Measurements from ENCODE around the gene TNFRSF4.

DNA sequence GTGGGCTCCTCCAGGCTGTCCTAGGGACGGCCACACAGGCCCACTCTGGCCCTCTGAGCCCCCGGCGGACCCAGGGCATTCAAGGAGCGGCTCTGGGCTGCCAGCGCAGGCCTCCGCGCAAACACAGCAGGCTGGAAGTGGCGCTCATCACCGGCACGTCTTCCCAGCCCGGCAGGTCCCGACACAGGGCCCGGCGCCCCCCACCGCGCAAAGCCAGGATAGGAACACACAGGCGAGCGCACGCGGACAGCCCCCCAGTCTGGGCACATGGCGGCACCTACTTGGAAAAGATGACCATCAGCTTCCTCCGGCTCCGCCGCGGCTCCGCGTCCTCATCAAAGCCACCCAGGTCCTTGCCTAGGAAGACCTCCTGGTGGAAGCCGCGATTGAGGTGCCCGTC lies 14.2 kb upstream of the TNFRSF4 start:
- TF ChIP-seq, protein P1, sequence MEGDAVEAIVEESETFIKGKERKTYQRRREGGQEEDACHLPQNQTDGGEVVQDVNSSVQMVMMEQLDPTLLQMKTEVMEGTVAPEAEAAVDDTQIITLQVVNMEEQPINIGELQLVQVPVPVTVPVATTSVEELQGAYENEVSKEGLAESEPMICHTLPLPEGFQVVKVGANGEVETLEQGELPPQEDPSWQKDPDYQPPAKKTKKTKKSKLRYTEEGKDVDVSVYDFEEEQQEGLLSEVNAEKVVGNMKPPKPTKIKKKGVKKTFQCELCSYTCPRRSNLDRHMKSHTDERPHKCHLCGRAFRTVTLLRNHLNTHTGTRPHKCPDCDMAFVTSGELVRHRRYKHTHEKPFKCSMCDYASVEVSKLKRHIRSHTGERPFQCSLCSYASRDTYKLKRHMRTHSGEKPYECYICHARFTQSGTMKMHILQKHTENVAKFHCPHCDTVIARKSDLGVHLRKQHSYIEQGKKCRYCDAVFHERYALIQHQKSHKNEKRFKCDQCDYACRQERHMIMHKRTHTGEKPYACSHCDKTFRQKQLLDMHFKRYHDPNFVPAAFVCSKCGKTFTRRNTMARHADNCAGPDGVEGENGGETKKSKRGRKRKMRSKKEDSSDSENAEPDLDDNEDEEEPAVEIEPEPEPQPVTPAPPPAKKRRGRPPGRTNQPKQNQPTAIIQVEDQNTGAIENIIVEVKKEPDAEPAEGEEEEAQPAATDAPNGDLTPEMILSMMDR (IDR thresholded peaks at IDR 0.05), result no peak
- no peak for TF ChIP-seq POLR2A (IDR thresholded peaks at IDR 0.05)

Data from thyroid gland (tissue), 4 donors.